Measurements from ENCODE around the gene PPP2R2C.

Gene PPP2R2C

GRCh38 chr4:6422105-6422504 is 50.3 kb downstream of the PPP2R2C start:
- DNase-seq: no peak

GRCh38 chr4:6421397-6421796 is 51.0 kb downstream of the PPP2R2C start:
- no peak for DNase-seq

GRCh38 chr4:6420972-6421371 is 51.4 kb downstream of the PPP2R2C start:
- DNase-seq: no peak

GRCh38 chr4:6420036-6420435 is 52.4 kb downstream of the PPP2R2C start:
- peak; percentile 8 for DNase-seq

GRCh38 chr4:6419452-6420028 is 52.9 kb downstream of the PPP2R2C start:
- no peak for DNase-seq

GRCh38 chr4:6418193-6418755 is 54.1 kb downstream of the PPP2R2C start:
- no peak for DNase-seq

- no peak for DNase-seq
Observed at GRCh38 chr4:6417516-6418050, 54.8 kb downstream of the PPP2R2C start.

- DNase-seq: peak; percentile 84
Observed at GRCh38 chr4:6416518-6417286, 55.7 kb downstream of the PPP2R2C start.

GRCh38 chr4:6415031-6415705 is 57.2 kb downstream of the PPP2R2C start:
- no peak for DNase-seq

GRCh38 chr4:6414578-6414977 is 57.8 kb downstream of the PPP2R2C start:
- no peak for DNase-seq

- no peak for DNase-seq
Observed at GRCh38 chr4:6410664-6411063, 61.8 kb downstream of the PPP2R2C start.

GRCh38 chr4:6410068-6410467 is 62.3 kb downstream of the PPP2R2C start:
- DNase-seq: peak; percentile 54

- DNase-seq: no peak
Observed at GRCh38 chr4:6409381-6409780, 63.0 kb downstream of the PPP2R2C start.

- peak; percentile 27 for DNase-seq
Observed at GRCh38 chr4:6408263-6408662, 64.2 kb downstream of the PPP2R2C start.

- DNase-seq: peak; percentile 82
Observed at GRCh38 chr4:6405397-6405706, 67.1 kb downstream of the PPP2R2C start.

- no peak for DNase-seq
Observed at GRCh38 chr4:6404611-6405396, 67.6 kb downstream of the PPP2R2C start.

- DNase-seq: peak; percentile 39
Observed at GRCh38 chr4:6403400-6403685, 69.1 kb downstream of the PPP2R2C start.

- peak; percentile 33 for DNase-seq
Observed at GRCh38 chr4:6402566-6403399, 69.6 kb downstream of the PPP2R2C start.

GRCh38 chr4:6401797-6402196 is 70.6 kb downstream of the PPP2R2C start:
- DNase-seq: no peak

- no peak for DNase-seq
Observed at GRCh38 chr4:6396696-6397236, 75.6 kb downstream of the PPP2R2C start.

GRCh38 chr4:6395466-6396228 is 76.8 kb downstream of the PPP2R2C start:
- peak; percentile 36 for DNase-seq
